Lower leg skin (tissue), 4 donors: ENCODE measurements around the gene MED25. TPM values are rescaled to one million over a fixed set of nuclear protein-coding genes. Genes with fewer than 3 reads are reported as not detected.

ENCODE experiments used
- DNase-seq, 2 donors: peaks; one replicate each; pipeline ENCODE4 v3.0.0-alpha.2; 2019; ENCODE audit warnings: low spot score in 2 of 2
- H3K4me3 ChIP-seq: fragments of 200-600 bp; sonication (generic); 2 replicates; pipeline ENCODE4 v1.5.1; 2017; ENCODE audit warnings: mild to moderate bottlenecking, low read depth; ENCODE audit not compliant: poor library complexity, severe bottlenecking
- POLR2A ChIP-seq, 2 donors: fragments of 450-650 bp; IDR thresholded peaks; one replicate each; pipeline ENCODE4 v1.6.1; 2016 to 2017; ENCODE audit warnings: antibody characterized with exemption in 2 of 2, mild to moderate bottlenecking in 1 of 2, moderate library complexity in 1 of 2
- WGBS, 2 donors: methylation state at CpG; one replicate each; pipeline ENCODE4 v1.1.5; 2018; 5-methylcytosine and 5-hydroxymethylcytosine counted together
- intact Hi-C: fragments of 100-400 bp; cut with DNase I; formaldehyde crosslinking; loops from one replicate; pipeline ENCODE4 v1.15.0; 2023; ENCODE audit warnings: low total_unique reads
- total RNA-seq, 4 donors: library from RNA; depleted of rRNA; stranded (reverse); fragments of >200 nt; gene quantifications; one replicate each; pipeline ENCODE4 v1.1.0, GENCODE V29; 2016
- TF ChIP-seq, protein P1 (sequence below), 3 donors: fragments of 450-650 bp; IDR thresholded peaks; one replicate each; pipeline ENCODE4 v1.5.1; 2016; ENCODE audit warnings: antibody characterized with exemption in 3 of 3, mild to moderate bottlenecking in 3 of 3, moderate library complexity in 2 of 3

The MED25 gene
- total RNA-seq, 4 donors from 2014 or later, result 28.9 to 43.7 (median 30.8) TPM

DNA sequence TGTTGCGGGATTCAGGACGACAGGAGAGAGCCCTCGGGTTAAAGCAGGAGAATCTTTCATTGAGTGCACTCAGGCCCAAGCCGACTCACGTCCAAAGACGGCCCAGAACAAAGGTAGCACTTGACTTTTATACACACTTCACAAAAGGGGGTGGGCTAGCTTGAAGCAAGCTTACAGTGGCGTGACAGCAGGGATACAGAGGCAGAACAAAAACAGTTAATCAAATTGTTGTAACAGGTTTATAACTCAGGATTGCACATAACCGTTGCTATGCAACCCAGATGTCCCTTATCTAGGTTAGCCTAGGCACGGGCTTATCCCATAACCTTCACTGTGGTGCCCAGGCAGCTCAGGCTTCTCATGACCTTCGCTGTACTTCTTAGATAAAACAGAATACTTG is 2.0 kb downstream of the MED25 start:
- no peak for TF ChIP-seq POLR2A (IDR thresholded peaks at IDR 0.05)
- TF ChIP-seq, protein P1, sequence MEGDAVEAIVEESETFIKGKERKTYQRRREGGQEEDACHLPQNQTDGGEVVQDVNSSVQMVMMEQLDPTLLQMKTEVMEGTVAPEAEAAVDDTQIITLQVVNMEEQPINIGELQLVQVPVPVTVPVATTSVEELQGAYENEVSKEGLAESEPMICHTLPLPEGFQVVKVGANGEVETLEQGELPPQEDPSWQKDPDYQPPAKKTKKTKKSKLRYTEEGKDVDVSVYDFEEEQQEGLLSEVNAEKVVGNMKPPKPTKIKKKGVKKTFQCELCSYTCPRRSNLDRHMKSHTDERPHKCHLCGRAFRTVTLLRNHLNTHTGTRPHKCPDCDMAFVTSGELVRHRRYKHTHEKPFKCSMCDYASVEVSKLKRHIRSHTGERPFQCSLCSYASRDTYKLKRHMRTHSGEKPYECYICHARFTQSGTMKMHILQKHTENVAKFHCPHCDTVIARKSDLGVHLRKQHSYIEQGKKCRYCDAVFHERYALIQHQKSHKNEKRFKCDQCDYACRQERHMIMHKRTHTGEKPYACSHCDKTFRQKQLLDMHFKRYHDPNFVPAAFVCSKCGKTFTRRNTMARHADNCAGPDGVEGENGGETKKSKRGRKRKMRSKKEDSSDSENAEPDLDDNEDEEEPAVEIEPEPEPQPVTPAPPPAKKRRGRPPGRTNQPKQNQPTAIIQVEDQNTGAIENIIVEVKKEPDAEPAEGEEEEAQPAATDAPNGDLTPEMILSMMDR (IDR thresholded peaks at IDR 0.05), result no peak
- intact Hi-C loops, result no loop called here
- WGBS, 2 donors, result 81 to 84% methylated on average over 10 of the region's 10 CpGs
- no peak for DNase-seq
- H3K4me3 ChIP-seq, result no peak overlapping the region

DNA sequence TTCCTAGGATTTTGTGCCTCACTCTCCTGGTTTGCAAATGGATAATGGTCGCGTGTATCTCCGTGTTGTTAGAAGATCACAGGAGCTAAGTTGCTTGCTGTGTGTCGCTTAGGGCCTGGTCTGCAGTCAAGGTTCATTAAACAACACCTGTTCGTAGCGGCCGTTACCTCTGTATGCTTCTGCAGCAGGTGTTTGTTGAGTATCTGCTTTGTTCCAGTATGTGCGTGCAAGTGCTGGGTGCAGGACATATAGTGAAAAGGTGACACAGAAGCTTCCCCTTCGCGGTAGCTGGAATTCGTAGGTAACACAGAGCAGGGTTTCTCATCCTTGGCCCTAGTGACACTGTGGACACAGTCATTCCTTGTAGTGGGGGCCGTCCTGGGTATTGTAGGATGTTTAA is 5.4 kb downstream of the MED25 start:
- intact Hi-C loops, result no loop called here
- TF ChIP-seq POLR2A (IDR thresholded peaks at IDR 0.05), result no peak
- TF ChIP-seq, protein P1 (IDR thresholded peaks at IDR 0.05), result no peak
- WGBS, 2 donors, result 92 to 96% methylated on average over 12 of the region's 12 CpGs
- no peak for DNase-seq
- no peak overlapping the region for H3K4me3 ChIP-seq

DNA sequence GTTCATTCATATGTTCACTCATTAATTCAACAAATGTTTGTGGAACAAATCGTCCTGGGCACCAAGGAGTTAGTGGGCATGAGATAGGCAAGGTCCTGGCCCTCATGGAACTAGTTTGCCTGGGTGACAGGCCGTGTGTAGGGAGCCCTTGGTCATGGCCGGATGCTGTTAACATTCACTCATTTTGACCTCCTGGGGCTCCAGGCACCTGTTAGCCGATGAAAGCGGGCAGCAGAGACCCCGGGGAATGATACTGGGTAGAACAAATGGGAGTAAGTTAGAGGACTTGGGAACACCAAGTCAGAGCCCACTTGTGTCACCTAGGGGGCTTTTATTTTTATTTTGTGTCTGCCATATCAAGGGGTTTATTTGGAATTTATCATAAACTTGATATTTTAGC is 6.6 kb downstream of the MED25 start:
- TF ChIP-seq POLR2A (IDR thresholded peaks at IDR 0.05), result no peak
- TF ChIP-seq, protein P1 (IDR thresholded peaks at IDR 0.05), result no peak
- 87 to 90% methylated on average over 6 of the region's 6 CpGs for WGBS, 2 donors
- no peak overlapping the region for H3K4me3 ChIP-seq
- no peak for DNase-seq
- intact Hi-C loops, result no loop called here

DNA sequence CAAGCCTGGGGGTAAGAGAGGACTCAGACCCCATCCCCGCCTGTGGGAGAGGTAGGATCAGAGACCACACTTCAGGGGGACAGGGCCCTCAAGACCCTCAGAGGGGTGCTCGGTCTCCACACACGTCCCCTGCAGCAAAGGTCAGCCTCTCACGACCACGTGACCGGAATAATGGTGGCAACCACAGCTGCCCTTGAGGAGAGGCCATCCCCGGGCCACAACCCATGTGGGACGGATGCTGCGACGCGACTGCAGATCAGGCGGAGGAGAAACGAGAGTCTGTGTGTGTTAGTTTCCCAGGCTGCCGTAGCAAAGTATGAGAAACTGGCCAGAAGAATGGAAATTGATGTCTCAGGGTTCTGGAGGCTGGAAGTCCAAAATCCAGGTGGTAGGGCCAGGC is 8.9 kb downstream of the MED25 start:
- H3K4me3 ChIP-seq, result no peak overlapping the region
- TF ChIP-seq, protein P1 (IDR thresholded peaks at IDR 0.05), result no peak
- TF ChIP-seq POLR2A (IDR thresholded peaks at IDR 0.05), result no peak
- intact Hi-C loops, result no loop called here
- WGBS, 2 donors, result 91% methylated on average over 14 of the region's 14 CpGs
- no peak for DNase-seq

DNA sequence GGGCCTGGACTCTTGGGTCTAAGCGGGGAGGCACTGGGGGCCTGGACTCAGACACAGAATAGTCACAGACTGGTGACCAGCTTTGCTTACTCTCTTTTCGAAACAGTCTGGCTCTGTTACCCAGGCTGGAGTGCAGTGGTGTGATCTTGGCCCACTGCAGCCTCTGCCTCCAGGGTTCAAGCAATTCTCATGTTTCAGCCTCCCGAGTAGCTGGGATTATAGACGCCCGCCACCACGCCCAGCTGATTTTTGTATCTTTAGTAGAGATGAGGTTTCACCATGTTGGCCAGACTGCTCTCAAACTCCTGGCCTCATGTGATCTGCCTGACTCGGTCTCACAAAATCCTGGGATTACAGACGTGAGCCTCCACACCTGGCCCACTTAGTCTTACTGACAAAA is 11.1 kb downstream of the MED25 start:
- 88 to 93% methylated on average over 7 to 8 of the region's 8 CpGs for WGBS, 2 donors
- intact Hi-C loops, result no loop called here
- DNase-seq, result no peak
- no peak overlapping the region for H3K4me3 ChIP-seq
- no peak for TF ChIP-seq POLR2A (IDR thresholded peaks at IDR 0.05)
- TF ChIP-seq, protein P1 (IDR thresholded peaks at IDR 0.05), result no peak

DNA sequence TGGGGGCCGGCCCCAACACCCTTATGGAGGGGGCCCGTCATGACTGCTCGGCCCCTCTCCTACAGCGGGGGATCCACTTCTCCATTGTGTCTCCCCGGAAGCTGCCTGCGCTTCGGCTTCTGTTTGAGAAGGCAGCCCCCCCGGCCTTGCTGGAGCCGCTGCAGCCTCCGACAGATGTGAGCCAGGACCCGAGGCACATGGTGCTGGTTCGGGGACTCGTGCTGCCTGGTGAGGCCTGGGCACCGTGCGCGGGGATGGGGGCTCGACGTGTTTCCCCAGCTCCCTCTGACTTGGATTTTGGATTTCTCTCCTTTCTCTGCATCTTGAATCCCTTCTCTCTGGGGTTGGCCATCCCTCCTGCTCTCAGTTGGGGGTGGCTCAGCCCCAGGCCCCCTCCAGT is 11.6 kb downstream of the MED25 start:
- H3K4me3 ChIP-seq, result no peak overlapping the region
- WGBS, 2 donors, result 90 to 94% methylated on average over 15 to 18 of the region's 18 CpGs
- TF ChIP-seq, protein P1 (IDR thresholded peaks at IDR 0.05), result no peak
- DNase-seq, result no peak
- intact Hi-C loops, result no loop called here
